NB4 (cell line): ENCODE data around the gene RSPH1.

Source experiments
- DNase-seq: peaks from one replicate; pipeline ENCODE4 v3.0.0; 2010; ENCODE audit warnings: low read depth
- H3K4me3 ChIP-seq: one replicate; pipeline ENCODE4 v1.5.1; 2011; ENCODE audit warnings: mild to moderate bottlenecking, low read depth, low read length, moderate library complexity
- CTCF ChIP-seq: IDR thresholded peaks from one replicate; pipeline ENCODE4 v1.5.1; 2012; ENCODE audit warnings: low read depth, low read length
- MAX ChIP-seq: IDR thresholded peaks from 2 replicates; pipeline ENCODE4 v1.6.1; 2011; ENCODE audit warnings: low read depth, low read length
- MYC ChIP-seq: IDR thresholded peaks from 2 replicates; pipeline ENCODE4 v1.6.1; 2011; ENCODE audit warnings: low read depth, low read length
- POLR2A ChIP-seq: IDR thresholded peaks from 2 replicates; pipeline ENCODE4 v1.6.1; 2011; ENCODE audit warnings: mild to moderate bottlenecking; ENCODE audit not compliant: insufficient read length; ENCODE audit errors: extremely low read depth

Gene RSPH1

DNA sequence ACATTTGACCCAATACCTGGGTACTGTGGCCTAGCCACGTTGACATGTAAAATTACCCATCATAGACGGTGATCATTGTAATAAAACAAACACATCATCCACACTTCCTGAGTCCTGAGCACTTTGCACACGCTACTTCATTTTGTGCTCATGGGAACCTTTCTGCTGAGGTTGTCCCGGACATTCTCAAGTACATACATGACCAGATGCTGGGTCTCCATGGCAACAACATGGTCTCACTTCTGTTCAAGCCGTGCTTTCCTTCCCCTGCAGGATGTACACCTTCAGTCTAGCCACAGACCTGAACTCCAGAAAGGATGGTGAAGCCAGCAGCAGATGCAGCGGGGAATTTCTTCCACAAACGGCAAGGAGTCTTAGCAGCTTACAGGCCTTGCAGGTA, 69.6 kb downstream of the RSPH1 start:
- H3K4me3 ChIP-seq, result no peak overlapping the region
- no peak for DNase-seq
- TF ChIP-seq POLR2A (no peak), MYC (no peak), MAX (no peak), CTCF (no peak)

GRCh38 chr21:42425591-42425990, 70.4 kb downstream of the RSPH1 start:
- no peak overlapping the region for H3K4me3 ChIP-seq
- peak; percentile 58 for DNase-seq
- no peak for TF ChIP-seq MAX
- no peak for TF ChIP-seq POLR2A

- peak; percentile 89 for DNase-seq
- TF ChIP-seq POLR2A (no peak), MYC (peak; percentile 27; the same call in 1 of the 2 replicates)
- peak overlapping the region; percentile 30 for H3K4me3 ChIP-seq
These were observed 71.0 kb downstream of the RSPH1 start for GRCh38 chr21:42424914-42425541.

- H3K4me3 ChIP-seq, result no peak overlapping the region
- TF ChIP-seq MYC (no peak), MAX (no peak), POLR2A (no peak), CTCF (no peak)
- DNase-seq, result no peak
These were observed 72.3 kb downstream of the RSPH1 start for GRCh38 chr21:42423685-42424084.

GRCh38 chr21:42423197-42423675, 72.8 kb downstream of the RSPH1 start:
- peak; percentile 62 for DNase-seq
- TF ChIP-seq MAX (no peak), CTCF (no peak), POLR2A (no peak), MYC (no peak)
- H3K4me3 ChIP-seq, result no peak overlapping the region
